Measurements from ENCODE around the gene PPP1R7.

GRCh38 chr2:241110089-241110606, 40.1 kb upstream of the PPP1R7 start:
- TF ChIP-seq REST (IDR thresholded peaks at IDR 0.05; ENCODE audit: low read depth) = no peak
- TF ChIP-seq YY1 (IDR thresholded peaks at IDR 0.05; ENCODE audit: low read depth) = no peak
- no peak for TF ChIP-seq TEAD4 (IDR thresholded peaks at IDR 0.05)
- TF ChIP-seq, protein P1, sequence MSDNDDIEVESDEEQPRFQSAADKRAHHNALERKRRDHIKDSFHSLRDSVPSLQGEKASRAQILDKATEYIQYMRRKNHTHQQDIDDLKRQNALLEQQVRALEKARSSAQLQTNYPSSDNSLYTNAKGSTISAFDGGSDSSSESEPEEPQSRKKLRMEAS (IDR thresholded peaks at IDR 0.05) = no peak
- no peak for TF ChIP-seq ZBTB7A (IDR thresholded peaks at IDR 0.05; ENCODE audit: low read depth)
- TF ChIP-seq CEBPB (IDR thresholded peaks at IDR 0.05) = no peak
- TF ChIP-seq TAF1 (IDR thresholded peaks at IDR 0.05; ENCODE audit: low read depth) = no peak
- TF ChIP-seq EP300 (IDR thresholded peaks at IDR 0.05; ENCODE audit: borderline replicate concordance) = no peak
- no peak for TF ChIP-seq USF1 (IDR thresholded peaks at IDR 0.05)
- TF ChIP-seq RAD21 (IDR thresholded peaks at IDR 0.05; ENCODE audit: low read depth) = no peak
- no peak for TF ChIP-seq TCF12 (IDR thresholded peaks at IDR 0.05; ENCODE audit: low read depth)
- no peak for TF ChIP-seq EGR1 (IDR thresholded peaks at IDR 0.05)
- no peak for TF ChIP-seq CREB1 (IDR thresholded peaks at IDR 0.05; ENCODE audit: low read depth)
- no peak for TF ChIP-seq NFIC (IDR thresholded peaks at IDR 0.05)

All from Ishikawa (cell line).